Renal cortex interstitium (tissue), 11 donors: ENCODE measurements around the gene FUT8. TPM values are rescaled to one million over a fixed set of nuclear protein-coding genes. Genes with fewer than 3 reads are reported as not detected.
A peak's percentile ranks its signal among the peaks of the same experiment; 100 is the strongest.

ENCODE experiments used
- DNase-seq, 11 donors: peaks; one replicate each; pipeline ENCODE4 v3.0.0-alpha.2; 2013; ENCODE audit warnings: low read depth in 9 of 11, low spot score in 4 of 11; ENCODE audit errors: extremely low read depth in 1 of 11
- polyA plus RNA-seq, 3 donors: library from polyadenylated mRNA; unstranded; fragments of 120-200 nt; gene quantifications; one replicate each; pipeline ENCODE4 v1.2.1, GENCODE V29; 2013; ENCODE audit not compliant: insufficient read length in 3 of 3

Gene FUT8
- polyA plus RNA-seq, 3 donors: 16.4 to 19.5 (median 17.6) TPM

GRCh38 chr14:65718629-65719028 is 306.1 kb downstream of the FUT8 start:
- DNase-seq: no peak

- DNase-seq: no peak
Measured at GRCh38 chr14:65720171-65720570, 307.6 kb downstream of the FUT8 start.

GRCh38 chr14:65720743-65721142 is 308.2 kb downstream of the FUT8 start:
- no peak for DNase-seq

GRCh38 chr14:65723348-65723747 is 310.8 kb downstream of the FUT8 start:
- no peak for DNase-seq

GRCh38 chr14:65728604-65729003 is 316.1 kb downstream of the FUT8 start:
- DNase-seq: no peak

- no peak for DNase-seq
Measured at GRCh38 chr14:65729566-65729965, 317.0 kb downstream of the FUT8 start.

- no peak for DNase-seq
Measured at GRCh38 chr14:65731933-65732506, 319.5 kb downstream of the FUT8 start.

GRCh38 chr14:65738339-65738738 is 325.8 kb downstream of the FUT8 start:
- DNase-seq: peak in 3 of 11 donors; percentile 3 to 5 (median 4)

- DNase-seq: no peak
Measured at GRCh38 chr14:65745396-65746190, 333.1 kb downstream of the FUT8 start.

GRCh38 chr14:65748796-65749195 is 336.3 kb downstream of the FUT8 start:
- no peak for DNase-seq

GRCh38 chr14:65749287-65749686 is 336.8 kb downstream of the FUT8 start:
- no peak for DNase-seq

- DNase-seq: peak in 1 of 11 donors; percentile 1
Measured at GRCh38 chr14:65750906-65751305, 338.4 kb downstream of the FUT8 start.

GRCh38 chr14:65751510-65751909 is 339.0 kb downstream of the FUT8 start:
- no peak for DNase-seq

GRCh38 chr14:65753061-65753460 is 340.5 kb downstream of the FUT8 start:
- DNase-seq: no peak

GRCh38 chr14:65755331-65755730 is 342.8 kb downstream of the FUT8 start:
- no peak for DNase-seq

- no peak for DNase-seq
Measured at GRCh38 chr14:65756880-65757279, 344.4 kb downstream of the FUT8 start.

GRCh38 chr14:65769151-65769550 is 356.6 kb downstream of the FUT8 start:
- no peak for DNase-seq

- DNase-seq: no peak
Measured at GRCh38 chr14:65770681-65771080, 358.2 kb downstream of the FUT8 start.

- DNase-seq: no peak
Measured at GRCh38 chr14:65771271-65771670, 358.7 kb downstream of the FUT8 start.

GRCh38 chr14:65772466-65772865 is 359.9 kb downstream of the FUT8 start:
- no peak for DNase-seq
